GM08714 (cell line): Measurements from ENCODE around the gene CTSD.

ENCODE experiments used
- H3K4me3 ChIP-seq: fragments of 200-500 bp; sonication (Bioruptor generic); 2 replicates; pipeline ENCODE4 v1.5.1; 2014; ENCODE audit warnings: mild to moderate bottlenecking, low read length, inconsistent platforms
- ZNF274 ChIP-seq: IDR thresholded peaks from 2 replicates; pipeline ENCODE4 v1.6.1; 2012; ENCODE audit warnings: mild to moderate bottlenecking, low read depth, low read length

The CTSD gene

DNA sequence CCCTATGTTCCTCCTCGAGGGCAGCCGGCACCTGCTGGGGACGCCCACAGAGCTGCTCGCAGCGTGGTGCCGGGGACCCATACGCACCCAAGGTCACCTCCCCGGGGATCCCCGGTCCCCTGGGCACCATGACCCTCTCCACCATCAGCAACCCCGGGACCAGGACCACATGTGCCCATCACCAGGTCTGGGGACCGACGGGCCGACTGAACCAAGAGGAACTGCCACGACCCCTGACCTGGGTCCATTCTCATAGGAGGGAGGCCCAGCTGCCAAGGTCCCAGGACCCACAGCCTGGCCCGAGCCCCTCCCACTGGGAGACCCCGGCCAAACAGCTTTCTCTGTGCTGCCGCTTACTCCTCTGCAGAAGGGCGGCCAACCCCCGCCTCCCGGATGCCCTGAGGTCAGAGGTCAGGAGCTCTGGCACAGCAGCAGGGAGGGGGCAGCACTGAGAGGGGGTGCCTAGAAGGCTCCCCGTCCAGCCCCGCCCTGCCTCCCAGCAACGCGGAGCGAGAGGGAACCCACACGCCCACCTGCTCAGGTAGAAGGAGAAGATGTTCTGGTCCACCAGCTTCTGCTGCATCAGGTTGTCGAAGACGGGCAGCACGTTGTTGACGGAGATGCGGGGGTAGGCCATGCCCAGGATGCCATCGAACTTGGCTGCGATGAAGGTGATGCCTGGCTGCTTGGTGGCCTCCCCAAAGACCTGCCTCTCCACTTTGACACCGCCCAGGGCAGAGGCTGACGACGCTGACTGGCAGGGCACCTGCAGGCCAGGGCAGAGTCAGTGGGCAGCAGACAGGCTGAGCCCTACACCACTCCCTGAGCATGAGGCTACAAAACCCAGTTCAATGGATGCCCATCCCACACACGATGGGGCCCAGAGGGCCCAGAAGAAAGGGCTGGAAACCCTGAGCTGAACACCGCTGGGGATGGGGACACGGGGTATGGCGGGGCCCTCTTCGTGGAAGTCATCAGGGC lies 6.6 kb downstream of the CTSD start:
- H3K4me3 ChIP-seq = no peak overlapping the region
- no peak for TF ChIP-seq ZNF274

DNA sequence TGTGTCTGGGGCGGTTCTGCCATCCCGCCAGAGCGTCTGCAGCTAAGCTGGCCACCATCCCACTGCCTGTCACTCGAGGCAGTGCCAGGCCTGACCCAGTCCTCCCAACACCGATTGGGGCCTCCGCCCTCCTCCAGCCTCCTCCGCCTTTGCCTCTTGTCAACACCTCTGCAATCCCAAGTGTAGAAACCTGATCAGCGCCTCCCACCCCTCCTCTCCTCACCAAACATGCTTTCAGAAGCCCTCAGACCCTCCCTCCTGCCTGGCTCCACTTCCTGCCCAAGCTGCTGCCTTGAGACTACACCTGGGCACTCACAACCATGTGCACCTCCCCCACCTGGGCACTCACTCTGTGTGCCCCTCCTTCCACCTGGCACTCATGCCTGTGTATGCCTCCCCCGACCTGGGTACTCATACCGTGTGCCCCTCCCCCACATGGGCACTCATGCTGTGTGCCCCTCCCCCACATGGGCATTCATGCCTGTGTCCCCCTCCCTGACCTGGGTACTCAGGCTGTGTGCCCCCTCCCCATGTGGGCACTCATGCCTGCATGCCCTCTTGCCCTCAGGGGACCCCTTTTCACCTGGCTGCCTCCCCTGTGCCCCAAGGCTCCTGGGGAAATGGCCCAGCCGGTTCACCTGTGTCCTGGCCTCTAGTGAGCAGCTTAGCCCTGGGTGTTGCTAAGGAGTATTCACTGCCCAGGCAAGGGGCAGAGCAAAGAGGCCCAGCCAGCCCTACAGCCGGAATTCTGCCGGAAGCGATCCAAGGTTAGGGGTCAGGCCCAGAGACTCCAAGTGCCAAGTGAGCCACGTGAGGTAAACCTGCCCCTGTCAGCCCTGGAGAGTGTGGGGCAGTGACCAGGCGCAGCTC lies 7.8 kb downstream of the CTSD start:
- no peak overlapping the region for H3K4me3 ChIP-seq
- TF ChIP-seq ZNF274 = no peak

DNA sequence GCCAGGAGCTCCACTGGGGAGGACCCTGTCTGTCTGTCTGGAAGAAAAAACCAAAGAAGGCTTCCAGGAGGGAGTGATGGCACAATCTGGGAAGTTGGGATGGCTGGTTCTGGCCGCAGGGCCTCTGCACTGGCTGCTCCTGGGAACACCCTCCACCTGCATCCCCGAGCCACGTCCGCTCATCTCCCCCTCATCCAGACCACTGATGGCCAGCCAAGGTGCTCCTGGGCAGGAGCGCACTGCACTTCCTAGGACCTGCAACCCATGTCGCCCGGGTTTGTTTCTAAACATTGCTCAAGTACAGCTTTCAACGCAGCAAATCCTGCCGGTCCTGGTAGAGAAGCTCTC lies 8.4 kb downstream of the CTSD start:
- H3K4me3 ChIP-seq = no peak overlapping the region
- TF ChIP-seq ZNF274 = no peak

DNA sequence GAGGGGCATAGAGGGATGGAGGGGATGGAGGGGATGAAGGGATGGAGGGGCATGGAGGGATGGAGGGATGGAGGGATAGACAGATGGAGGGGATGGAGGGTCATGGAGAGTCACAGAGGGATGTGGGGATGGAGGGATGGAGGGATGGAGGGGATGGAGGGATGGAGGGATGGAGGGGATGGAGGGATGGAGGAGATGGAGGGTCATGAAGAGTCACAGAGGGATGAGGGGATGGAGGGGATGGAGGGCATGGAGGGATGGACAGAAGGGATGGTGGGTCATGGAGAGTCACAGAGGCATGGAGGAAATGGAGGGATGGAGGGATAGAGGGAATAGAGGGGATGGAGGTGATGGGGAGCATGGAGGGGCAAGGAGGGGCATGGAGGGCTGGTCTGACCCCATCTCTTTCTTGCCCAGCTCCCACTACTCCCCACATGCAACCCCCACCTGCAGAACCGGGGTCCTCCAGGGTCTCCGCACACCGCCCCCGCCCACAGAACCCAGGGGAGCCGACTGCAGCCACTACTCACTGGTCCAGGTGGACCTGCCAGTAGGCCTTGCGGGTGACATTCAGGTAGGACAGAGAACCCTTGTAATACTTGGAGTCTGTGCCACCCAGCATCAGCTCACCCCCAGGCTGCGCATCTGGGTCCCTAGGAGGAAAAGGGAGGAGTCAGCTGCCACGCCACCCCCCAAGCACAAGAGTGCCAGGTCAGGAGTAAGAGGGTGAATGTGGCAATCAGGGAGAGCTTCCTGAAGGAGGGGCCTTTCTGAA lies 9.2 kb downstream of the CTSD start:
- TF ChIP-seq ZNF274 = no peak
- H3K4me3 ChIP-seq = no peak overlapping the region

- no peak overlapping the region for H3K4me3 ChIP-seq
- no peak for TF ChIP-seq ZNF274
These were observed 9.8 kb downstream of the CTSD start for GRCh38 chr11:1753929-1754305.

- no peak for TF ChIP-seq ZNF274
- no peak overlapping the region for H3K4me3 ChIP-seq
These were observed 10.3 kb downstream of the CTSD start for GRCh38 chr11:1753229-1753928.

DNA sequence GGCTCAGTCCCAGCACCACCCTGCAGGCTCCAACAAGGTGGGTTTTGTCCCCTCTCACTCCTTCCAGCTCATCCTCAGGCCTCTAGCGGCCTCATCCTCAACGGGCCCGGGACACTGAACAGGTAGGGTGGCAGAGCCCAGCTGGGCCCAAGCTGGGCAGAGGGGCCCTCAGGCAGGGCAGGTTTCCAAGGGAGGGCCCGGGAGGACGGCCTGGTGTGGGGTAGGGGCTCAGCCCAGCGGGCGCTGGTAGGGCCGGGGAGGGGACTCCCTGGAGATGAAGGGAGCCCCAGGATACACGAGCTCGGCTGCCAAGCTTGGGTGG lies 10.9 kb downstream of the CTSD start:
- no peak for TF ChIP-seq ZNF274
- H3K4me3 ChIP-seq = no peak overlapping the region

DNA sequence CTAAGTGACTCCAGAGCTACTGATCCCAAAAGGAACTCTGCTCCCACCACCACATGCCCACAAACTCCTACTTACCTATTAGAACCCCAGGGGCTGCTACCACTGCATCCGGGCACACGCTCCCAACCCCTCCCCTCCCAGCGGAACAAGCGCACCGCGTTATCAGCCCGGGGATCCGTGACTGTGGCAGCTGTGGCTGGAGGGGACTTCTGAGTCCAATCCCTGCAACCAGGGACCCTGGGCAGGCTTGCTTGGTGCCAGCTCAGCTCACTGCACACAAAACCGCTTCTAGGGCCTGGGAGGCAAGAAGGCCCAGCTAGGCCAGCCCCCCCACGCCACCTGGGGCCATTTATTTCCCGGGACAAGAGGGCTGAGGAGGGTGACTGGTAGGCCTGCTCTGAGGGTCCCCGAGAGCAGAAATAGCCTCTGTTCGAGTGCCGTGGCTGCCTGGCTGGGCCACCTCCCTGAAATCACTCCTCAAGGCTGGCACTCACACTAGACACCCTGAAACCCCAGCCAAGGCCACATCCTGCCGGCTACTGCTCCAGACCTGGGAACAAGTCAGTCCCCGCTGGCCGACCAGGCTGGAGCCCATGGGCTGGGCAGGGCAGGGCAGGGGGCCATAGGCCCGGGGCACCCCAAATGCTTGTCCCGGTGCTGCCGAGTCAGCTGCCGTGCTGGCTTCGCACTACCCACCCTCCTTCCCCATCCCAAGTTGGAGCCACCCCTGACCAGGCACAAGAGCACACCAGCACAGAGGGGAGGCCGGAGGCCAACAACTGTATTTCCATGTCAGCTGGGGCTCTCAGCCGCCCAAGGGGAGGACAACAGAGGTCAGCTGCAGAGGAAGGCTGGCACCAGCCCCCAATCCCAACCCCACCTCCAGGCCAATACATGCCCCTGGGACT lies 11.5 kb downstream of the CTSD start:
- no peak overlapping the region for H3K4me3 ChIP-seq
- TF ChIP-seq ZNF274 = no peak

- H3K4me3 ChIP-seq = no peak overlapping the region
- TF ChIP-seq ZNF274 = no peak
These were observed 12.2 kb downstream of the CTSD start for GRCh38 chr11:1751531-1751921.

GRCh38 chr11:1750840-1751530 lies 12.7 kb downstream of the CTSD start:
- no peak for TF ChIP-seq ZNF274
- no peak overlapping the region for H3K4me3 ChIP-seq

DNA sequence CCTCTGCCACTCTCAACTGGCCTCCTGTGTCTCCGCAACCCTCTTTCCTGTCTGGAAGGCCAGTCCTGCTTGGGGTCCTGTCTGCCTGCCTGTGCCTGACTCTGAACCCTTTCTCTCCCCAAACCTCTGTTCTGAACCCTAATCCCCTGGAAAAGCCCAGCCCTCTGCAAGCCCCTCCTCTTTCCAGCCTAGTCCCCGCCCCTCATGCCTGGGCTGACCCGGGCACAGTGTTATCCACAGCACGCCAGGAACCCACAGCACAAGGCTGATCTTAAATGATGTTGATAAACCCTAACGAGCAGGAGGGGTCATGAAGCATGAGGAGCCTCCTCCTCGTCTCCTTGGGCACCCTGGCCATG lies 13.3 kb downstream of the CTSD start, which contains the start of gene IFITM10:
IFITM10 (minus strand) TSS at position 115 of the 359 bp plus-strand sequence. CDS start 153 bp downstream, outside the sequence.
- TF ChIP-seq ZNF274 = no peak
- no peak within 1 kb of the TSS for H3K4me3 ChIP-seq
